Measurements from ENCODE around the gene RAP1GAP2.

Gene RAP1GAP2

GRCh38 chr17:2921443-2921842, 125.2 kb downstream of the RAP1GAP2 start:
- no peak for DNase-seq

GRCh38 chr17:2924211-2924610, 128.0 kb downstream of the RAP1GAP2 start:
- no peak for DNase-seq

- no peak for DNase-seq
Measured at GRCh38 chr17:2925011-2925410, 128.8 kb downstream of the RAP1GAP2 start.

GRCh38 chr17:2926019-2926650, 129.9 kb downstream of the RAP1GAP2 start:
- DNase-seq = no peak

GRCh38 chr17:2928294-2928890, 132.2 kb downstream of the RAP1GAP2 start:
- DNase-seq = no peak

GRCh38 chr17:2929881-2930533, 133.8 kb downstream of the RAP1GAP2 start:
- DNase-seq = peak; percentile 67

- DNase-seq = no peak
Measured at GRCh38 chr17:2931876-2932275, 135.6 kb downstream of the RAP1GAP2 start.

GRCh38 chr17:2932946-2933345, 136.7 kb downstream of the RAP1GAP2 start:
- DNase-seq = no peak

GRCh38 chr17:2933606-2934005, 137.4 kb downstream of the RAP1GAP2 start:
- no peak for DNase-seq

GRCh38 chr17:2935632-2936031, 139.4 kb downstream of the RAP1GAP2 start:
- DNase-seq = no peak

GRCh38 chr17:2936351-2936750, 140.1 kb downstream of the RAP1GAP2 start:
- DNase-seq = no peak

GRCh38 chr17:2936771-2937321, 140.6 kb downstream of the RAP1GAP2 start:
- no peak for DNase-seq

GRCh38 chr17:2937331-2938003, 141.2 kb downstream of the RAP1GAP2 start:
- DNase-seq = no peak

GRCh38 chr17:2939714-2940351, 143.6 kb downstream of the RAP1GAP2 start:
- no peak for DNase-seq

GRCh38 chr17:2940352-2940751, 144.1 kb downstream of the RAP1GAP2 start:
- no peak for DNase-seq

- DNase-seq = no peak
Measured at GRCh38 chr17:2943981-2944380, 147.7 kb downstream of the RAP1GAP2 start.

GRCh38 chr17:2945299-2945698, 149.1 kb downstream of the RAP1GAP2 start:
- no peak for DNase-seq

- no peak for DNase-seq
Measured at GRCh38 chr17:2946144-2946543, 149.9 kb downstream of the RAP1GAP2 start.

- no peak for DNase-seq
Measured at GRCh38 chr17:2947588-2947950, 151.3 kb downstream of the RAP1GAP2 start.

GRCh38 chr17:2947996-2948550, 151.8 kb downstream of the RAP1GAP2 start:
- DNase-seq = no peak

GRCh38 chr17:2948721-2949468, 152.7 kb downstream of the RAP1GAP2 start:
- DNase-seq = no peak

- no peak for DNase-seq
Measured at GRCh38 chr17:2949469-2950044, 153.3 kb downstream of the RAP1GAP2 start.
